ENCODE measurements around the gene ZNF2. TPM values are rescaled to one million over a fixed set of nuclear protein-coding genes. Genes with fewer than 3 reads are reported as not detected.

ZNF2 gene
- 3.7 and 4.5 TPM in 2 replicates for total RNA-seq
- 2.1 and 2.2 TPM in 2 replicates for polyA plus RNA-seq

GRCh38 chr2:95165371-95166064, at the start of gene ZNF2:
TSS of gene ZNF2 (plus strand) at chr2:95165809. CDS start at chr2:95176227, 10,418 bp downstream.
- no peaks in the 10 kb centered on the region for H3K9me2 ChIP-seq (replicated peaks; ENCODE audit: insufficient read depth)

GRCh38 chr2:95121093-95121406, 44.6 kb upstream of the ZNF2 start:
- Histone ChIP-seq H3K36me3 (replicated peaks; ENCODE audit: insufficient read depth, low read depth) (no peaks in the 10 kb centered on the region), H3K9me3 (ENCODE audit: low read depth) (no peaks in the 10 kb centered on the region), H3K9me2 (replicated peaks; ENCODE audit: insufficient read depth) (no peaks in the 10 kb centered on the region), H3K4me2 (peak overlapping the region; percentile 76), H2AFZ (peak overlapping the region; percentile 89), H3K4me1 (ENCODE audit: insufficient read depth) (peaks cover 6% of the 10 kb centered on the region), H3K27me3 (no peaks in the 10 kb centered on the region), H4K20me1 (ENCODE audit: insufficient read depth, poor library complexity, severe bottlenecking) (no peaks in the 10 kb centered on the region), H3K4me3 (peak overlapping the region; percentile 94), H3K27ac (peak overlapping the region; percentile 100), H3K79me2 (peaks cover 42% of the 10 kb centered on the region)
- TF ChIP-seq EZH2 (IDR thresholded peaks at IDR 0.05; ENCODE audit: borderline replicate concordance), result no peak
- no peak for TF ChIP-seq CTCF (IDR thresholded peaks at IDR 0.05; ENCODE audit: poor library complexity)
- TF ChIP-seq EZH2phosphoT487 (IDR thresholded peaks at IDR 0.05; ENCODE audit: low read depth, severe bottlenecking, unreplicated experiment), result no peak
- DNase-seq (ENCODE audit: low spot score), result no peak
- WGBS (ENCODE audit: low lambda C conversion rate, missing lambda C conversion rate), result 3% methylated on average over 11 of the region's 11 CpGs

More at GRCh38 chr2:95165371-95166064, at the start of gene ZNF2:
- Histone ChIP-seq H3K36me3 (replicated peaks; ENCODE audit: insufficient read depth, low read depth) (no peaks in the 10 kb centered on the region), H3K4me2 (peak within 1 kb of the TSS; percentile 93), H3K27ac (peak within 1 kb of the TSS; percentile 99), H3K4me1 (ENCODE audit: insufficient read depth) (peaks cover 14% of the 10 kb centered on the region), H2AFZ (peak within 1 kb of the TSS; percentile 91), H3K9me3 (ENCODE audit: low read depth) (no peaks in the 10 kb centered on the region), H3K4me3 (peak within 1 kb of the TSS; percentile 73), H3K27me3 (no peaks in the 10 kb centered on the region), H3K79me2 (peaks cover 29% of the 10 kb centered on the region), H4K20me1 (ENCODE audit: insufficient read depth, poor library complexity, severe bottlenecking) (no peaks in the 10 kb centered on the region)
- TF ChIP-seq EZH2 (IDR thresholded peaks at IDR 0.05; ENCODE audit: borderline replicate concordance) (no peak), CTCF (IDR thresholded peaks at IDR 0.05; ENCODE audit: poor library complexity) (no peak), EZH2phosphoT487 (IDR thresholded peaks at IDR 0.05; ENCODE audit: low read depth, severe bottlenecking, unreplicated experiment) (no peak)
- peak; percentile 99 for DNase-seq (ENCODE audit: low spot score)
- 2% methylated on average over 54 of the region's 56 CpGs for WGBS (ENCODE audit: low lambda C conversion rate, missing lambda C conversion rate)

- H3K27me3 ChIP-seq, result no peaks in the 10 kb centered on the region
- peak; percentile 93 for DNase-seq (ENCODE audit: low spot score)
- H3K4me2 ChIP-seq, result peak within 1 kb of the TSS; percentile 76
- under 1% methylated on average over 61 of the region's 86 CpGs for WGBS (ENCODE audit: low lambda C conversion rate, missing lambda C conversion rate)
- no peaks in the 10 kb centered on the region for H4K20me1 ChIP-seq (ENCODE audit: insufficient read depth, poor library complexity, severe bottlenecking)
- H3K9me3 ChIP-seq (ENCODE audit: low read depth), result no peaks in the 10 kb centered on the region
- peak within 1 kb of the TSS; percentile 94 for H3K4me3 ChIP-seq
- TF ChIP-seq CTCF (IDR thresholded peaks at IDR 0.05; ENCODE audit: poor library complexity), result peak; percentile 38
- no peak for TF ChIP-seq EZH2 (IDR thresholded peaks at IDR 0.05; ENCODE audit: borderline replicate concordance)
- TF ChIP-seq EZH2phosphoT487 (IDR thresholded peaks at IDR 0.05; ENCODE audit: low read depth, severe bottlenecking, unreplicated experiment), result no peak
- peak within 1 kb of the TSS; percentile 100 for H3K27ac ChIP-seq
- peaks cover 6% of the 10 kb centered on the region for H3K4me1 ChIP-seq (ENCODE audit: insufficient read depth)
- H3K36me3 ChIP-seq (replicated peaks; ENCODE audit: insufficient read depth, low read depth), result no peaks in the 10 kb centered on the region
- H3K79me2 ChIP-seq, result peaks cover 42% of the 10 kb centered on the region
- no peaks in the 10 kb centered on the region for H3K9me2 ChIP-seq (replicated peaks; ENCODE audit: insufficient read depth)
- H2AFZ ChIP-seq, result peak within 1 kb of the TSS; percentile 89
Observed at GRCh38 chr2:95121407-95122196, 44.0 kb upstream of the ZNF2 start, which contains the start of gene MRPS5. TSS of gene MRPS5 (minus strand) at chr2:95121808. CDS start at chr2:95121791, 17 bp downstream.
